H1 (cell line): ENCODE data around the gene CDON. TPM values are rescaled to one million over a fixed set of nuclear protein-coding genes. Genes with fewer than 3 reads are reported as not detected.

Experiments
- CTCF ChIA-PET: fragments of 300-600 bp; sonication (Branson Sonifier 250); formaldehyde crosslinking; loops from one replicate; lab custom pipeline; 2021; ENCODE audit not compliant: partially characterized antibody; lab: Charles Lee
- POLR2A ChIA-PET: fragments of 300-600 bp; sonication (Branson Sonifier 250); formaldehyde crosslinking; loops from one replicate; lab custom pipeline; 2021; ENCODE audit warnings: inconsistent platforms; ENCODE audit not compliant: partially characterized antibody; lab: Charles Lee
- DNase-seq, 2 experiments: peaks; one replicate each; pipeline versions ENCODE4 v3.0.0 to v3.0.0-alpha.2; 2010 to 2022; ENCODE audit warnings: low spot score in 2 of 2, low read depth in 1 of 2, mixed read lengths in 1 of 2
- FAIRE-seq: peaks from 2 replicates; lab custom pipeline; 2011; peaks lifted over from hg19 to GRCh38; lab: Jason Lieb, UNC
- H2AFZ ChIP-seq: 2 replicates; pipeline ENCODE4 v1.8.1; 2012; ENCODE audit warnings: low read length, inconsistent platforms
- H2AK5ac ChIP-seq: 2 replicates; pipeline ENCODE4 v1.6.1; 2013; ENCODE audit warnings: low read depth, low read length
- H2BK120ac ChIP-seq: replicated peaks from 2 replicates; pipeline ENCODE3; 2013; ENCODE audit warnings: low read depth, low read length, inconsistent platforms
- H2BK12ac ChIP-seq: 2 replicates; pipeline ENCODE4 v1.6.1; 2013; ENCODE audit warnings: low read depth, low read length
- H2BK15ac ChIP-seq: 2 replicates; pipeline ENCODE4 v1.6.1; 2013; ENCODE audit warnings: low read length
- H2BK20ac ChIP-seq: 2 replicates; pipeline ENCODE4 v1.6.1; 2013; ENCODE audit warnings: low read length
- H2BK5ac ChIP-seq: 2 replicates; pipeline ENCODE4 v1.6.1; 2013; ENCODE audit warnings: low read depth, low read length
- H3K14ac ChIP-seq: 2 replicates; pipeline ENCODE4 v1.6.1; 2013; ENCODE audit warnings: inconsistent platforms; ENCODE audit not compliant: insufficient read length
- H3K18ac ChIP-seq: 2 replicates; pipeline ENCODE4 v1.6.1; 2013; ENCODE audit warnings: low read length; ENCODE audit errors: extremely low read depth
- H3K23ac ChIP-seq: 2 replicates; pipeline ENCODE4 v1.6.1; 2013; ENCODE audit warnings: inconsistent platforms; ENCODE audit not compliant: insufficient read length
- H3K23me2 ChIP-seq: 2 replicates; pipeline ENCODE4 v1.6.1; 2013; ENCODE audit warnings: low read depth, low read length
- H3K27ac ChIP-seq: 2 replicates; pipeline ENCODE4 v1.6.1; 2011; ENCODE audit warnings: low read depth, low read length, inconsistent platforms
- H3K27me3 ChIP-seq, 4 experiments: replicated peaks in 1 of 4; 1 replicate in 1 of 4; 2 replicates in 3 of 4; pipeline versions ENCODE4 v1.6.1 to v1.8.1; 2011 to 2013; ENCODE audit warnings: low read length in 3 of 4, mild to moderate bottlenecking in 3 of 4, inconsistent platforms in 2 of 4, mixed read lengths in 2 of 4, moderate library complexity in 1 of 4; ENCODE audit not compliant: control insufficient read depth in 3 of 4, insufficient read depth in 3 of 4; ENCODE audit errors: extremely low read depth in 1 of 4
- H3K36me3 ChIP-seq, 4 experiments: 2 replicates each; pipeline versions ENCODE4 v1.6.1 to v1.8.1; 2011 to 2013; ENCODE audit warnings: mild to moderate bottlenecking in 4 of 4, low read length in 3 of 4, moderate library complexity in 2 of 4, control low read depth in 1 of 4, inconsistent platforms in 1 of 4; ENCODE audit not compliant: insufficient read depth in 4 of 4, control insufficient read depth in 2 of 4
- H3K4ac ChIP-seq: replicated peaks from 2 replicates; pipeline ENCODE3; 2013; ENCODE audit warnings: low read length, low read depth, mixed read lengths, inconsistent platforms; ENCODE audit not compliant: insufficient read length
- H3K4me1 ChIP-seq, 4 experiments: replicated peaks in 1 of 4; 1 replicate in 1 of 4; 2 replicates in 3 of 4; pipeline versions ENCODE4 v1.6.1 to v1.8.1; 2011 to 2013; ENCODE audit warnings: low read length in 3 of 4, inconsistent platforms in 2 of 4, mixed read lengths in 1 of 4; ENCODE audit not compliant: insufficient read depth in 4 of 4, control insufficient read depth in 3 of 4
- H3K4me2 ChIP-seq, 2 experiments: 2 replicates each; pipeline versions ENCODE4 v1.6.1 to v1.8.1; 2011 to 2013; ENCODE audit warnings: low read depth in 2 of 2, low read length in 2 of 2, control low read depth in 1 of 2, inconsistent platforms in 1 of 2, mild to moderate bottlenecking in 1 of 2; ENCODE audit not compliant: insufficient read depth in 1 of 2
- H3K4me3 ChIP-seq, 4 experiments: fragments of 200-600, 300-600 bp in 1 of 4; sonication (generic), shearing (Covaris generic), sonication (Bioruptor Twin) in 1 of 4; 2 replicates each; pipeline versions ENCODE4 v1.5.1 to v1.8.1; 2011 to 2016; ENCODE audit warnings: low read length in 4 of 4, low read depth in 3 of 4, control low read depth in 2 of 4, inconsistent platforms in 2 of 4, mild to moderate bottlenecking in 2 of 4, mixed read lengths in 1 of 4, moderate library complexity in 1 of 4; ENCODE audit not compliant: insufficient read depth in 2 of 4; ENCODE audit errors: extremely low read depth in 1 of 4
- H3K56ac ChIP-seq: replicated peaks from 2 replicates; pipeline ENCODE3; 2013; ENCODE audit warnings: low read depth, mild to moderate bottlenecking, mixed read lengths, low read length, inconsistent platforms; ENCODE audit not compliant: insufficient read length
- H3K79me1 ChIP-seq: 2 replicates; pipeline ENCODE4 v1.6.1; 2013; ENCODE audit warnings: low read depth, low read length, control low read depth
- H3K79me2 ChIP-seq, 2 experiments: 2 replicates each; pipeline versions ENCODE4 v1.6.1 to v1.8.1; 2012 to 2013; ENCODE audit warnings: low read length in 2 of 2, mild to moderate bottlenecking in 2 of 2, inconsistent platforms in 1 of 2; ENCODE audit not compliant: insufficient read depth in 2 of 2, control insufficient read depth in 1 of 2
- H3K9ac ChIP-seq, 4 experiments: replicated peaks in 1 of 4; 1 replicate in 1 of 4; 2 replicates in 3 of 4; pipeline versions ENCODE4 v1.6.1 to v1.8.1; 2011 to 2013; ENCODE audit warnings: low read depth in 3 of 4, low read length in 3 of 4, control low read depth in 2 of 4, mild to moderate bottlenecking in 2 of 4, moderate library complexity in 2 of 4, inconsistent platforms in 1 of 4; ENCODE audit errors: extremely low read depth in 1 of 4
- H3K9me3 ChIP-seq, 2 experiments: 2 replicates each; pipeline versions ENCODE4 v1.6.1 to v1.8.1; 2012 to 2013; ENCODE audit warnings: mild to moderate bottlenecking in 2 of 2, moderate library complexity in 2 of 2, control low read depth in 1 of 2, inconsistent platforms in 1 of 2, low read depth in 1 of 2, low read length in 1 of 2, mixed read lengths in 1 of 2; ENCODE audit not compliant: insufficient read depth in 2 of 2
- H4K20me1 ChIP-seq, 2 experiments: replicated peaks in 1 of 2; 2 replicates each; pipeline versions ENCODE3 to v1.8.1; 2011 to 2013; ENCODE audit warnings: inconsistent platforms in 2 of 2, low read length in 2 of 2, mild to moderate bottlenecking in 1 of 2; ENCODE audit not compliant: insufficient read depth in 2 of 2, control insufficient read depth in 1 of 2
- H4K5ac ChIP-seq: 2 replicates; pipeline ENCODE4 v1.6.1; 2013; ENCODE audit warnings: low read length, low read depth, mixed read lengths, inconsistent platforms; ENCODE audit not compliant: insufficient read length
- H4K8ac ChIP-seq: 2 replicates; pipeline ENCODE4 v1.8.0; 2013; ENCODE audit warnings: mild to moderate bottlenecking, moderate library complexity, low read length, inconsistent platforms; ENCODE audit not compliant: insufficient read depth; ENCODE audit errors: extremely low read depth
- H4K91ac ChIP-seq: replicated peaks from 2 replicates; pipeline ENCODE3; 2013; ENCODE audit warnings: low read length, mixed read lengths, inconsistent platforms; ENCODE audit not compliant: insufficient read length
- ASH2L ChIP-seq: fragments of 200-600, 300-600 bp; sonication (generic); IDR thresholded peaks from one replicate; pipeline ENCODE4 v1.7.1; 2017; ENCODE audit warnings: low read length
- BCL11A ChIP-seq, 2 experiments: IDR thresholded peaks; one replicate each; pipeline ENCODE4 v1.6.1; 2011; ENCODE audit warnings: low read depth in 2 of 2, low read length in 2 of 2, mild to moderate bottlenecking in 2 of 2
- EP300 ChIP-seq, 2 experiments: IDR thresholded peaks; 1 replicate in 1 of 2; 2 replicates in 1 of 2; pipeline ENCODE4 v1.6.1; 2011 to 2012; ENCODE audit warnings: low read depth in 2 of 2, low read length in 2 of 2, mild to moderate bottlenecking in 2 of 2, borderline replicate concordance in 1 of 2, inconsistent platforms in 1 of 2, moderate library complexity in 1 of 2
- HDAC2 ChIP-seq, 2 experiments: fragments of 300-600 bp in 1 of 2; sonication (generic) in 1 of 2; IDR thresholded peaks; 2 replicates each; pipeline ENCODE4 v1.6.1; 2011 to 2012; ENCODE audit warnings: low read depth in 2 of 2, low read length in 2 of 2, mild to moderate bottlenecking in 2 of 2, moderate library complexity in 2 of 2, borderline replicate concordance in 1 of 2, inconsistent platforms in 1 of 2
- HDAC6 ChIP-seq: IDR thresholded peaks from one replicate; pipeline ENCODE4 v1.7.1; 2012; ENCODE audit warnings: low read depth, mild to moderate bottlenecking, inconsistent platforms, low read length, moderate library complexity
- KDM1A ChIP-seq: fragments of 200-600, 300-600 bp; sonication (generic); IDR thresholded peaks from 2 replicates; pipeline ENCODE4 v1.7.1; 2016; ENCODE audit warnings: mild to moderate bottlenecking, low read length, borderline replicate concordance
- KDM4A ChIP-seq: IDR thresholded peaks from one replicate; pipeline ENCODE4 v1.7.1; 2012; ENCODE audit warnings: low read depth, mild to moderate bottlenecking, moderate library complexity, low read length, inconsistent platforms; ENCODE audit not compliant: severe bottlenecking
- MAX ChIP-seq: IDR thresholded peaks from 2 replicates; pipeline ENCODE4 v1.6.1; 2012; ENCODE audit warnings: inconsistent platforms
- RXRA ChIP-seq: IDR thresholded peaks from 2 replicates; pipeline ENCODE4 v1.6.1; 2011; ENCODE audit warnings: low read depth, mild to moderate bottlenecking, low read length, moderate library complexity; ENCODE audit not compliant: insufficient read depth
- SIN3A ChIP-seq, 2 experiments: IDR thresholded peaks in 1 of 2; conservative IDR thresholded peaks in 1 of 2; 2 replicates each; pipeline ENCODE4 v1.6.1; 2011 to 2012; ENCODE audit warnings: low read length in 2 of 2, improper control_type of control experiment in 1 of 2, low read depth in 1 of 2, mild to moderate bottlenecking in 1 of 2
- SP4 ChIP-seq: IDR thresholded peaks from 2 replicates; pipeline ENCODE4 v1.6.1; 2012; ENCODE audit warnings: low read length, inconsistent platforms
- TAF7 ChIP-seq: optimal IDR thresholded peaks from 2 replicates; pipeline ENCODE3; 2011; ENCODE audit warnings: low read depth, mild to moderate bottlenecking, inconsistent platforms, low read length, moderate library complexity, borderline replicate concordance
- TBP ChIP-seq: IDR thresholded peaks from 2 replicates; pipeline ENCODE4 v1.6.1; 2011; ENCODE audit warnings: low read depth, low read length, improper control_type of control experiment
- WGBS, 2 experiments: shearing (Covaris generic) in 1 of 2; methylation state at CpG; one replicate each; pipeline versions ENCODE4 v1.1.6 to v1.1.7; 2013 to 2015; ENCODE audit warnings: low lambda C conversion rate in 2 of 2, mixed read lengths in 2 of 2, inconsistent platforms in 1 of 2, low coverage in 1 of 2, missing lambda C conversion rate in 1 of 2; ENCODE audit not compliant: insufficient replicate concordance in 2 of 2, insufficient coverage in 1 of 2, insufficient read length in 1 of 2; ENCODE audit errors: extremely low coverage in 1 of 2, missing lambda C conversion rate in 1 of 2; 5-methylcytosine and 5-hydroxymethylcytosine counted together
- polyA plus RNA-seq, 7 experiments: library from polyadenylated mRNA; depleted of rRNA in 3 of 7; stranded (reverse) in 5 of 7; unstranded in 2 of 7; fragments of >200 nt in 5 of 7; fragments of 200-250 nt in 2 of 7; gene quantifications; 1 replicate in 5 of 7; 2 replicates in 1 of 7; 4 replicates in 1 of 7; pipeline versions ENCODE4 v1.2.1 to v1.2.3, GENCODE V29; 2011 to 2013; ENCODE audit warnings: missing spikeins in 2 of 7, mixed read lengths in 2 of 7
- total RNA-seq: library from RNA; stranded (reverse); fragmentation: NEBNext Ultra II Directional; extraction: Animal tissue kit (Norgen Biotek cat#: 25700); gene quantifications from 2 replicates; pipeline ENCODE4 v1.2.1, GENCODE V29; 2021

The CDON gene
- total and polyA plus RNA-seq, 2 of the 8 experiments (the other 6 are each of a cell fraction or from before 2014, with no cell fraction given): 11.0 to 32.5 TPM

- POLR2A ChIA-PET: interaction anchor here (1.4 kb wide), 1 partner anchor 12 kb away, joined by 3 read pairs; no protein-coding TSS in a partner anchor
- CTCF ChIA-PET: interaction anchor here (0.7 to 5.8 kb wide), 12 partner anchors 9 to 568 kb away, joined by 3 to 118 read pairs (median 4); no protein-coding TSS in a partner anchor
- WGBS, 2 experiments: 81% methylated on average over 8 of the region's 8 CpGs; no CpG with 5 or more reads in 1 of the 2 experiments
- no peak for TF ChIP-seq ASH2L
- no peak for TF ChIP-seq KDM1A
- TF ChIP-seq KDM4A: no peak
- no peak for TF ChIP-seq TAF7
- TF ChIP-seq RXRA: no peak
- TF ChIP-seq EP300 (IDR thresholded peaks at IDR 0.05; ENCODE audit: borderline replicate concordance in 1 of 2, low read depth in 2 of 2, low read length in 2 of 2): no peak
- no peak for TF ChIP-seq SIN3A (conservative IDR thresholded peaks at IDR 0.05 in 1 of 2, IDR thresholded peaks at IDR 0.05 in 1 of 2; ENCODE audit: low read depth in 1 of 2, low read length in 2 of 2)
- no peak for TF ChIP-seq BCL11A (IDR thresholded peaks at IDR 0.05; ENCODE audit: low read depth in 2 of 2, low read length in 2 of 2)
- no peak for TF ChIP-seq HDAC6
- TF ChIP-seq MAX: no peak
- TF ChIP-seq SP4: no peak
- TF ChIP-seq TBP: no peak
- no peak for TF ChIP-seq HDAC2 (IDR thresholded peaks at IDR 0.05; ENCODE audit: borderline replicate concordance in 1 of 2, low read depth in 2 of 2, low read length in 2 of 2)
These were observed 139.0 kb downstream of the CDON start for GRCh38 chr11:125923633-125924032.

More at GRCh38 chr11:125923633-125924032, 139.0 kb downstream of the CDON start:
- no peak overlapping the region for H4K8ac ChIP-seq
- H3K18ac ChIP-seq: no peak overlapping the region
- no peak for DNase-seq
- no peak overlapping the region for H3K23ac ChIP-seq
- H4K91ac ChIP-seq: no peak overlapping the region
- no peak overlapping the region for H3K4ac ChIP-seq
- no peaks in the 10 kb centered on the region for H3K36me3 ChIP-seq
- no peaks in the 10 kb centered on the region for H3K79me1 ChIP-seq
- H2BK20ac ChIP-seq: no peak overlapping the region
- no peak overlapping the region for H3K27ac ChIP-seq
- H3K4me3 ChIP-seq: no peak overlapping the region
- no peak overlapping the region for H4K5ac ChIP-seq
- H3K56ac ChIP-seq: no peak overlapping the region
- no peaks in the 10 kb centered on the region; a peak in 1 of 7 replicates for H3K4me1 ChIP-seq
- H4K20me1 ChIP-seq: no peaks in the 10 kb centered on the region
- no peaks in the 10 kb centered on the region for H3K9me3 ChIP-seq
- FAIRE-seq: no peak
- H2BK120ac ChIP-seq: no peak overlapping the region
- no peak overlapping the region for H2AFZ ChIP-seq
- H3K14ac ChIP-seq: no peak overlapping the region
- no peak overlapping the region for H2BK12ac ChIP-seq
- no peak overlapping the region for H3K9ac ChIP-seq
- H2BK15ac ChIP-seq: no peak overlapping the region
- no peaks in the 10 kb centered on the region for H3K79me2 ChIP-seq
- H3K23me2 ChIP-seq: no peaks in the 10 kb centered on the region
- no peaks in the 10 kb centered on the region; a peak in 1 of 7 replicates for H3K27me3 ChIP-seq
- no peak overlapping the region for H3K4me2 ChIP-seq
- no peak overlapping the region for H2AK5ac ChIP-seq
- no peak overlapping the region for H2BK5ac ChIP-seq
